Measurements from ENCODE around the gene AGK.

AGK gene

GRCh38 chr7:141551094-141551781, at the start of gene AGK:
TSS of gene AGK (plus strand) at chr7:141551410. CDS start at chr7:141555467, 4,057 bp downstream.
- TF ChIP-seq ZFX (IDR thresholded peaks at IDR 0.05; ENCODE audit: borderline replicate concordance) (no peak), CTCF (IDR thresholded peaks at IDR 0.05) (no peak)
- H3K27ac ChIP-seq = peak within 1 kb of the TSS; percentile 55

- H3K27ac ChIP-seq = no peak overlapping the region
- TF ChIP-seq ZFX (IDR thresholded peaks at IDR 0.05; ENCODE audit: borderline replicate concordance) = no peak
- TF ChIP-seq CTCF (IDR thresholded peaks at IDR 0.05) = no peak
These were observed 49.8 kb upstream of the AGK start for GRCh38 chr7:141501451-141501850.

- TF ChIP-seq CTCF (IDR thresholded peaks at IDR 0.05) (no peak), ZFX (IDR thresholded peaks at IDR 0.05; ENCODE audit: borderline replicate concordance) (no peak)
These were observed 39.9 kb upstream of the AGK start for GRCh38 chr7:141511316-141511675.

GRCh38 chr7:141511676-141512396, 39.4 kb upstream of the AGK start:
- TF ChIP-seq CTCF (IDR thresholded peaks at IDR 0.05) = no peak
- TF ChIP-seq ZFX (IDR thresholded peaks at IDR 0.05; ENCODE audit: borderline replicate concordance) = no peak
- no peak overlapping the region for H3K27ac ChIP-seq

More at GRCh38 chr7:141511316-141511675, 39.9 kb upstream of the AGK start:
- H3K27ac ChIP-seq = no peak overlapping the region

GRCh38 chr7:141512597-141512996, 38.6 kb upstream of the AGK start:
- TF ChIP-seq ZFX (IDR thresholded peaks at IDR 0.05; ENCODE audit: borderline replicate concordance) (no peak), CTCF (IDR thresholded peaks at IDR 0.05) (no peak)

GRCh38 chr7:141513720-141514119, 37.5 kb upstream of the AGK start:
- TF ChIP-seq CTCF (IDR thresholded peaks at IDR 0.05) = no peak
- no peak overlapping the region for H3K27ac ChIP-seq

More at GRCh38 chr7:141512597-141512996, 38.6 kb upstream of the AGK start:
- no peak overlapping the region for H3K27ac ChIP-seq

- H3K27ac ChIP-seq = no peak overlapping the region
- TF ChIP-seq CTCF (IDR thresholded peaks at IDR 0.05) = no peak
- TF ChIP-seq ZFX (IDR thresholded peaks at IDR 0.05; ENCODE audit: borderline replicate concordance) = no peak
These were observed 35.3 kb upstream of the AGK start for GRCh38 chr7:141515941-141516340.
